Chondrocyte (in vitro differentiated cells): ENCODE results near the gene TBC1D3E. TPM values are rescaled to one million over a fixed set of nuclear protein-coding genes. Genes with fewer than 3 reads are reported as not detected.
"Not testable (repeated sequence)": the region's sequence is repeated elsewhere in the genome, so short reads cannot be mapped to it uniquely, and the experiment has no call there.

Experiments
- DNase-seq: peaks from one replicate; pipeline ENCODE4 v3.0.0; 2021; ENCODE audit warnings: mixed read lengths, low spot score
- H3K27ac Mint-ChIP-seq: one replicate; pipeline ENCODE4 v1.8.0; 2021; ENCODE audit warnings: mild to moderate bottlenecking, moderate library complexity, mixed read lengths; ENCODE audit not compliant: unreplicated experiment
- H3K27me3 Mint-ChIP-seq: 2 replicates; pipeline ENCODE4 v1.8.0; 2021; ENCODE audit warnings: low read depth, mixed read lengths
- H3K36me3 Mint-ChIP-seq: 2 replicates; pipeline ENCODE4 v1.8.0; 2021; ENCODE audit warnings: low read depth, mixed read lengths
- H3K4me1 Mint-ChIP-seq: 2 replicates; pipeline ENCODE4 v1.8.0; 2021; ENCODE audit warnings: low read depth, mild to moderate bottlenecking, mixed read lengths
- H3K4me3 Mint-ChIP-seq: one replicate; pipeline ENCODE4 v1.8.0; 2021; ENCODE audit warnings: mild to moderate bottlenecking, moderate library complexity, mixed read lengths; ENCODE audit not compliant: unreplicated experiment
- H3K9me3 Mint-ChIP-seq: 2 replicates; pipeline ENCODE4 v1.8.0; 2021; ENCODE audit warnings: low read depth, mixed read lengths
- long read RNA-seq: library from polyadenylated mRNA; stranded (forward); transcript quantifications from one replicate; pipeline ENCODE4 v2.0.0, GENCODE V29; 2021
- total RNA-seq: library from RNA; stranded (reverse); gene quantifications from 3 replicates; pipeline ENCODE4 v1.2.1, GENCODE V29; 2021

TBC1D3E gene
- not detected in 3 replicates for total RNA-seq
- long read RNA-seq, result 0 reads

GRCh38 chr17:38127651-38128050 is at the start of gene TBC1D3E:
TBC1D3E (plus strand) TSS chr17:38127951; CDS start chr17:38129496, 1,545 bp downstream.
- H3K27ac Mint-ChIP-seq, H3K4me3 Mint-ChIP-seq, H3K9me3 Mint-ChIP-seq, H3K27me3 Mint-ChIP-seq, H3K36me3 Mint-ChIP-seq, H3K4me1 Mint-ChIP-seq, DNase-seq: not testable (repeated sequence)

- not testable (repeated sequence) for H3K9me3 Mint-ChIP-seq, H3K27ac Mint-ChIP-seq, H3K36me3 Mint-ChIP-seq, H3K4me3 Mint-ChIP-seq, DNase-seq, H3K4me1 Mint-ChIP-seq, H3K27me3 Mint-ChIP-seq
These were observed 40.4 kb upstream of the TBC1D3E start for GRCh38 chr17:38087344-38087743.

GRCh38 chr17:38088120-38088519 is 39.6 kb upstream of the TBC1D3E start:
- H3K27me3 Mint-ChIP-seq, H3K4me1 Mint-ChIP-seq, H3K27ac Mint-ChIP-seq, H3K4me3 Mint-ChIP-seq, H3K36me3 Mint-ChIP-seq, H3K9me3 Mint-ChIP-seq: not testable (repeated sequence)
- DNase-seq, result peak; percentile 55

- H3K27me3 Mint-ChIP-seq, H3K9me3 Mint-ChIP-seq, H3K4me3 Mint-ChIP-seq, H3K36me3 Mint-ChIP-seq, H3K4me1 Mint-ChIP-seq, H3K27ac Mint-ChIP-seq, DNase-seq: not testable (repeated sequence)
These were observed 33.6 kb upstream of the TBC1D3E start for GRCh38 chr17:38094059-38094694.

GRCh38 chr17:38099262-38099661 is 28.5 kb upstream of the TBC1D3E start:
- H3K36me3 Mint-ChIP-seq, H3K9me3 Mint-ChIP-seq, DNase-seq, H3K27me3 Mint-ChIP-seq, H3K4me1 Mint-ChIP-seq, H3K4me3 Mint-ChIP-seq, H3K27ac Mint-ChIP-seq: not testable (repeated sequence)

- not testable (repeated sequence) for H3K36me3 Mint-ChIP-seq, H3K27me3 Mint-ChIP-seq, DNase-seq
These were observed 7.9 kb upstream of the TBC1D3E start for GRCh38 chr17:38119829-38120228.

GRCh38 chr17:38134860-38135259 is 7.1 kb downstream of the TBC1D3E start:
- H3K4me3 Mint-ChIP-seq, DNase-seq, H3K4me1 Mint-ChIP-seq: not testable (repeated sequence)

More at GRCh38 chr17:38119829-38120228, 7.9 kb upstream of the TBC1D3E start:
- not testable (repeated sequence) for H3K27ac Mint-ChIP-seq, H3K4me1 Mint-ChIP-seq, H3K9me3 Mint-ChIP-seq, H3K4me3 Mint-ChIP-seq

More at GRCh38 chr17:38134860-38135259, 7.1 kb downstream of the TBC1D3E start:
- not testable (repeated sequence) for H3K27me3 Mint-ChIP-seq, H3K27ac Mint-ChIP-seq, H3K9me3 Mint-ChIP-seq, H3K36me3 Mint-ChIP-seq

Other genes starting within 250 kb of the TBC1D3E start
- not detected in 3 replicates for gene TBC1D3K, start 203.5 kb upstream of the TBC1D3E start, total RNA-seq
- gene TBC1D3L, start 138.9 kb upstream of the TBC1D3E start, total RNA-seq, result 16.6 to 20.0 TPM (median 19.6 TPM) in 3 replicates
- 0.27 TPM in 1 of 3 replicates, not detected in the others for gene TBC1D3D, start 124.0 kb upstream of the TBC1D3E start, total RNA-seq
- not detected in 3 replicates for gene TBC1D3C, start 59.3 kb upstream of the TBC1D3E start, total RNA-seq
- gene TBC1D3, start 64.6 kb downstream of the TBC1D3E start, total RNA-seq, result not detected in 3 replicates
- 26.0 to 29.3 TPM (median 27.0 TPM) in 3 replicates for gene MRPL45, start 169.2 kb downstream of the TBC1D3E start, total RNA-seq
- gene GPR179, start 216.0 kb downstream of the TBC1D3E start, total RNA-seq, result 0.56 TPM in 1 of 3 replicates, not detected in the others
- gene SOCS7, start 223.9 kb downstream of the TBC1D3E start, total RNA-seq, result 17.8 to 19.5 TPM (median 17.9 TPM) in 3 replicates